Skeletal muscle tissue (tissue), 4 donors: ENCODE measurements around the gene TOM1L2. TPM values are rescaled to one million over a fixed set of nuclear protein-coding genes. Genes with fewer than 3 reads are reported as not detected.

Experiments
- H3K27ac ChIP-seq: one replicate; pipeline ENCODE4 v1.7.0; 2013; ENCODE audit warnings: mild to moderate bottlenecking, low read depth, low read length, inconsistent platforms
- H3K27me3 ChIP-seq, 3 donors: one replicate each; pipeline ENCODE4 v1.7.0; 2013; ENCODE audit warnings: low read length in 3 of 3; ENCODE audit not compliant: control insufficient read depth in 3 of 3, insufficient read depth in 3 of 3
- H3K36me3 ChIP-seq, 3 donors: one replicate each; pipeline ENCODE4 v1.7.0; 2013; ENCODE audit warnings: low read length in 3 of 3; ENCODE audit not compliant: control insufficient read depth in 3 of 3, insufficient read depth in 3 of 3
- H3K4me1 ChIP-seq, 3 donors: one replicate each; pipeline ENCODE4 v1.7.0; 2013; ENCODE audit warnings: low read length in 3 of 3, mild to moderate bottlenecking in 3 of 3; ENCODE audit not compliant: control insufficient read depth in 3 of 3, insufficient read depth in 3 of 3
- H3K4me3 ChIP-seq, 3 donors: one replicate each; pipeline ENCODE4 v1.7.0; 2013; ENCODE audit warnings: low read length in 3 of 3
- H3K9ac ChIP-seq, 3 donors: one replicate each; pipeline ENCODE4 v1.7.0; 2013; ENCODE audit warnings: low read length in 3 of 3, mild to moderate bottlenecking in 3 of 3, moderate library complexity in 2 of 3, low read depth in 1 of 3
- H3K9me3 ChIP-seq, 3 donors: one replicate each; pipeline ENCODE4 v1.7.0; 2013; ENCODE audit warnings: low read length in 3 of 3; ENCODE audit not compliant: control insufficient read depth in 3 of 3
- total RNA-seq: library from RNA; depleted of rRNA; stranded (reverse); fragments of >200 nt; gene quantifications from one replicate; pipeline ENCODE4 v1.2.3, GENCODE V29; 2014
- donor health status: Osteomylitis.

Gene TOM1L2
- total RNA-seq, 1 donor from 2014 or later, result 14.1 TPM

GRCh38 chr17:17820463-17821158 lies 151.6 kb downstream of the TOM1L2 start:
- Histone ChIP-seq H3K9me3 (no peaks in the 10 kb centered on the region), H3K9ac (peak overlapping the region; percentile 87 to 94 (median 92)), H3K4me3 (peak overlapping the region; percentile 68 to 90 (median 81)), H3K27ac (peak overlapping the region; percentile 46), H3K4me1 (peaks cover 91 to 94% (median 92%) of the 10 kb centered on the region in 3 donors), H3K36me3 (peaks cover 42 to 45% (median 44%) of the 10 kb centered on the region in 3 donors), H3K27me3 (no peaks in the 10 kb centered on the region)

DNA sequence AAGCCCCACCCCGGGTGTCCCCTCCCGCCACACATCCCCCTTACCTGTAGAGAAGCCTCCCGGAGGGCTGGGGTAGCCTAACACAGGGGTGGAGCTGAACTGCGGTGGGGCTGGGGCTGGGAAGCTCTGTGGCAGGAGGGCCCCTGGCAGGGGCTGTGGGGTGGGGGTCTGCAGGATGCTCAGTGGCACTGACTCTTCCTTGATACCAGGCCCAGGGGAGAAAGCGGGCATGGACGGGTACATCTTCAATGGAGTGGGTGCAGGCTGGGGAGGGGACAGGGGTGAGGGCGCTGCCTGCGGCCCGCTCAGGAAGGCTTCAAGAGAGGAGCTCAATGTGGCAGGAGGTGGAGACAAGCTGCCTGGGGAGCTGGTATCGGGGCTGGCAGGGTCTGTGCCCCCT lies 152.2 kb downstream of the TOM1L2 start:
- Histone ChIP-seq H3K27ac (peak overlapping the region; percentile 46), H3K9ac (peak overlapping the region in 2 of 3 donors; percentile 87 to 92), H3K9me3 (no peaks in the 10 kb centered on the region), H3K4me1 (peaks cover 92 to 94% (median 92%) of the 10 kb centered on the region in 3 donors), H3K36me3 (peaks cover 44 to 49% (median 46%) of the 10 kb centered on the region in 3 donors), H3K27me3 (no peaks in the 10 kb centered on the region), H3K4me3 (peak overlapping the region in 2 of 3 donors; percentile 68 to 81)

- Histone ChIP-seq H3K27ac (peak overlapping the region; percentile 46), H3K4me1 (peaks cover 92 to 94% (median 92%) of the 10 kb centered on the region in 3 donors), H3K9ac (peak overlapping the region in 1 of 3 donors; percentile 59), H3K4me3 (peak overlapping the region in 1 of 3 donors; percentile 38), H3K9me3 (no peaks in the 10 kb centered on the region), H3K36me3 (peaks cover 46 to 52% (median 50%) of the 10 kb centered on the region in 3 donors), H3K27me3 (no peaks in the 10 kb centered on the region)
Observed at GRCh38 chr17:17819561-17819995, 152.6 kb downstream of the TOM1L2 start.

- Histone ChIP-seq H3K4me1 (peaks cover 92 to 94% (median 92%) of the 10 kb centered on the region in 3 donors), H3K27ac (no peak overlapping the region), H3K27me3 (no peaks in the 10 kb centered on the region), H3K9me3 (no peaks in the 10 kb centered on the region), H3K9ac (peak overlapping the region; percentile 12 to 45 (median 16)), H3K36me3 (peaks cover 51 to 57% (median 54%) of the 10 kb centered on the region in 3 donors), H3K4me3 (no peak overlapping the region)
Observed at GRCh38 chr17:17819111-17819510, 153.1 kb downstream of the TOM1L2 start.

DNA sequence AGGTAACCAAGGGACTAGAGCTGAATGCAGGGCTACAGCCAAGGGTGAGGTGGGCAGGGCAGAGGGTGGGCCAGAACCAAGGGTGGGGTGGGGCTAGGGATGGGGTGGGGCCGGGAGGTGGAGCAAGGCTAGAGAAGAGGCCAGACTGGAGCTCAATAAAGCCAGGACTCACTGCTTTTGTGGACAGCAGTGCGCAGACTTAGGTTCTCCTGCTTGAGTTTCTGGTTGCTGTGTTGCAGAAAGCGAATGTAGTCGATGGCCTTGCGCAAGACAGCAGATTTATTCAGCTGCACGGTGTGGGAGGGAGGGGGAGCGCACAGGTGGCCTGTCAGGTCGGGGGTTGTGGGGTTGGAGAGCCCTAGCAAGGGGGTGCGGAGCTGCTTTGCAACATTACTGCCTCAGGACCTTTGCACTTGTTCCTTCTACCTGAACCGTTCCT lies 154.1 kb downstream of the TOM1L2 start:
- H3K4me3 ChIP-seq, result no peak overlapping the region
- no peaks in the 10 kb centered on the region for H3K27me3 ChIP-seq
- no peaks in the 10 kb centered on the region for H3K9me3 ChIP-seq
- peaks cover 57 to 63% (median 61%) of the 10 kb centered on the region in 3 donors for H3K36me3 ChIP-seq
- peak overlapping the region in 1 of 3 donors; percentile 25 for H3K9ac ChIP-seq
- peak overlapping the region; percentile 95 for H3K27ac ChIP-seq
- peaks cover 92 to 99% (median 92%) of the 10 kb centered on the region in 3 donors for H3K4me1 ChIP-seq

DNA sequence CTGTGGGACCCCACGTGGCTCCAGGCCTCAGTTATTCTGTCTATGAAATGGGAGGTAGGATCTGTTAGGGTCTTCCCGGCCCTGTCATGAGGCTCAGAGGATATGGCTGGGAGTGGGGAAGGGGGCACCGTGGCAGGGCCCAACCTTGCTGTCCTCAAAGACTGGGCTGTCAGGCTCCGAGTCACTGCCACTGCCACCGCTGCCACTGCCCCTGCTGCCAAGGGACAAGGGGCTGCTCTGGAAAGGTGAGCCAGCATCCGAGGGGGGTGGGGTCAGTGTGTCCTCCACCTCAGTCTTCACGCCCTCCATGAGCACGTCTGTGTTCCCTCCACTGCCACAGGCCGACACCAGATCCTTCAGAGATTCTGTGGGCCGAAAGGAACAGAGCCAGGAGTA lies 154.7 kb downstream of the TOM1L2 start:
- no peaks in the 10 kb centered on the region for H3K9me3 ChIP-seq
- peaks cover 62 to 68% (median 66%) of the 10 kb centered on the region in 3 donors for H3K36me3 ChIP-seq
- H3K4me1 ChIP-seq, result peaks cover 89 to 98% (median 89%) of the 10 kb centered on the region in 3 donors
- H3K27ac ChIP-seq, result peak overlapping the region; percentile 95
- peak overlapping the region in 1 of 3 donors; percentile 40 for H3K9ac ChIP-seq
- no peak overlapping the region for H3K4me3 ChIP-seq
- H3K27me3 ChIP-seq, result no peaks in the 10 kb centered on the region

DNA sequence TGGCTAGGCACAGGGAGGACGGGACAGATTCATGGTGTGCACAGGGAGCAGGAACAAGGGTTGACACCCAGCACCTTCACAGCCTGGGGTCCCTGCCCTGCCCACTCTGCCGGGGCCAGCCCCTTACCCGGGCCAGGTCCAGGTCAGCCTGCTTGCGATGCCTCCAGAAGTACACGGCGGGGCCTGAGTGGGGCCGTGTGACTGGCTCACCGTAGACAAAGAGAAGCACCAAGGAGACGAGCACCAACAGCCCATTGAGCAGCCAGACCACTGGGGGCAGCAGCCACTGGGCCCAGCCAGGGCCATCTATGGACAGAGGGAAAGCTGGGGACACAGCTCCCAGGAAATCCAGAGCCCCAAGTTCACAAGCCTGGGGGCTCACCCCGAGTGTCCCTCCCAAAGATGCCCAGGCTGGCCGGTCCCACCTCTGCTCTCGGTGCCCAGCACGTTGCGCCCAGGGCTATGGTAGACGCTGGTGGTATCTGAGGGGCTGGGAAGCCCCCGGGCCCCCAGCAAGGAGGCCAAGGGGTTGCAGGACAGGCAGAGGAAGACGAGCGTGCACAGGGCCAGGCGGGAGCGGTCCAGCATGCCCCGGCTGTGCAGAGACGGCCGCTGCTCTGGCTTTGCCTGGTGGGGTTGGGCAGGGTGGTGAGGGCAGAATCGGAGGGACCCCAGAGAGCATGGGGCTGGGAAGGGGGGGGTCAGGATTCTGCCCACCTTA lies 155.2 kb downstream of the TOM1L2 start:
- Histone ChIP-seq H3K27me3 (no peaks in the 10 kb centered on the region), H3K9me3 (no peaks in the 10 kb centered on the region), H3K9ac (peak overlapping the region in 2 of 3 donors; percentile 12 to 72), H3K27ac (peak overlapping the region; percentile 95), H3K4me1 (peaks cover 89 to 98% (median 89%) of the 10 kb centered on the region in 3 donors), H3K4me3 (no peak overlapping the region), H3K36me3 (peaks cover 66 to 72% (median 71%) of the 10 kb centered on the region in 3 donors)

DNA sequence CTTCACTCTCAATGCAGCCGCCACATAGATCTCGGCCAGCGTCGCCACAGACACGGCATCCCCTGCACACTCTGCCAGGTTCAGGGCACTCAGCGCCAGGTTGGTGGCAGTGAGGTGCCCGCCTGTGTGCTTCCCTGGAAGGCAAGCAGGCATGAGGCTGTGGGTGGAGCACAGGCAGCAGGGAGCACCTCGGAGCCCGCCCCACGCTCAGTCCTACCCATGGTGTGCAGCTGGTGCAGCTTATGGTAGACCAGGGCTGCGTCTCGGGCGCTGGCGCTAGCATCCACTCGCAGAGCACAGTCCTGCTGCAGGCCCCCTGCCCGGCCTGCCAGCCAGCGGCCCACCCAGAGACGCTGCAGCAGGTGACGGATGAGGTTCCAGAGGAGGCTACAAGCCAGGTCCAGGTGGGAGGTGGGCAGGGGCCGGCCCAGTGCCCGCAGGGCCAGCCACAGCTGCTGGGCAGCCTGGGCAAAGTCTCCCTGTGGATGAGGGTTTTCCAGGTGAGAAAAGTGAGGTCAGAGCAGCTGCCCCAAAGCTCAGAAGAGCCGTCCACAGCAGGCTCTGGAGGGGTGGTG lies 155.9 kb downstream of the TOM1L2 start:
- Histone ChIP-seq H3K36me3 (peaks cover 70 to 78% (median 77%) of the 10 kb centered on the region in 3 donors), H3K9me3 (no peaks in the 10 kb centered on the region), H3K4me3 (no peak overlapping the region), H3K27ac (peak overlapping the region; percentile 95), H3K27me3 (no peaks in the 10 kb centered on the region), H3K4me1 (peaks cover 87 to 96% (median 87%) of the 10 kb centered on the region in 3 donors), H3K9ac (peak overlapping the region; percentile 12 to 72 (median 51))

DNA sequence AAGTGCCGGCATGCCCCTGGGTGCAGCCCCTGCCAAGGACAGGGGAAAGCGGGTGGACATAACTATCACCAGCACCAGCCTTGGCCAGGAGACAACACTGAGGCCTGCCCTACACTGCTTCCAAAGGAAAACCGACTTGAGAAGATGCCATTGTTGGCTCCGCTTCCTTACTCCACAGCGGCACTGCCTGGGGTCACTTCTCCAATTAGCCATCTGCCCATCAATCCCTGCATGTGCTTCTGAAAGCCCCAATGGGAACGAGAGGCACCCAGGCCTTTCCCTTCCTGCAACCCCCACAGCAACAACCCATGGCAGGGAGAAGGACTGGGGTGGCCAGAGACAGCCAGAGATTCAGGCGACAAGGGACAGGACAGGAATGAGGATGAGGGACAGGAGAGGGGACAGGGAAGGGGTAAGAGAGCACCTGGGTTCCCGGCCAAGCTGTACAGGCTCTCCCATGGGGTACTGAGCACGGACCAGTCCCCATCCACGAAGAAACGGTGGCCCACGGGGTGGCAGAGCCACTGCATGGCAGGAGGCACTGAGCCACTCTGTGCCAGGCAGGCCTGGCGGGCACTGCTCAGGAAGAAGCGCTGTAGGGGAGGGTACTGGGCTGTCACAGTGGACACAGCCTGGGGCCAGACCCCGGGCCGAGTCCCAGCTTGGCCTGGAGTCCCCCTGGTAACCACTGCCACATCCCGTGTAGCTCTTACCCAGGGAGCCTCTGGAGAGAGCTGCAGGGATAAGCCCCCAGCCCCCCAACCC lies 156.6 kb downstream of the TOM1L2 start:
- peaks cover 73 to 78% (median 77%) of the 10 kb centered on the region in 3 donors for H3K36me3 ChIP-seq
- no peaks in the 10 kb centered on the region for H3K9me3 ChIP-seq
- peak overlapping the region; percentile 69 to 87 (median 70) for H3K9ac ChIP-seq
- peak overlapping the region; percentile 95 for H3K27ac ChIP-seq
- peaks cover 80 to 89% (median 84%) of the 10 kb centered on the region in 3 donors for H3K4me1 ChIP-seq
- H3K4me3 ChIP-seq, result peak overlapping the region; percentile 30 to 48 (median 45)
- no peaks in the 10 kb centered on the region for H3K27me3 ChIP-seq
